Measurements from ENCODE around the gene TMEM17. TPM values are rescaled to one million over a fixed set of nuclear protein-coding genes. Genes with fewer than 3 reads are reported as not detected.
A peak's percentile ranks its signal among the peaks of the same experiment; 100 is the strongest.
"Not testable (repeated sequence)": the region's sequence is repeated elsewhere in the genome, so short reads cannot be mapped to it uniquely, and the experiment has no call there.

TMEM17 gene
- total and polyA plus RNA-seq, 9 of the 15 experiments (the other 6 are each of a cell fraction or from before 2014, with no cell fraction given) = 0.58 to 2.2 (median 1.2) TPM

DNA sequence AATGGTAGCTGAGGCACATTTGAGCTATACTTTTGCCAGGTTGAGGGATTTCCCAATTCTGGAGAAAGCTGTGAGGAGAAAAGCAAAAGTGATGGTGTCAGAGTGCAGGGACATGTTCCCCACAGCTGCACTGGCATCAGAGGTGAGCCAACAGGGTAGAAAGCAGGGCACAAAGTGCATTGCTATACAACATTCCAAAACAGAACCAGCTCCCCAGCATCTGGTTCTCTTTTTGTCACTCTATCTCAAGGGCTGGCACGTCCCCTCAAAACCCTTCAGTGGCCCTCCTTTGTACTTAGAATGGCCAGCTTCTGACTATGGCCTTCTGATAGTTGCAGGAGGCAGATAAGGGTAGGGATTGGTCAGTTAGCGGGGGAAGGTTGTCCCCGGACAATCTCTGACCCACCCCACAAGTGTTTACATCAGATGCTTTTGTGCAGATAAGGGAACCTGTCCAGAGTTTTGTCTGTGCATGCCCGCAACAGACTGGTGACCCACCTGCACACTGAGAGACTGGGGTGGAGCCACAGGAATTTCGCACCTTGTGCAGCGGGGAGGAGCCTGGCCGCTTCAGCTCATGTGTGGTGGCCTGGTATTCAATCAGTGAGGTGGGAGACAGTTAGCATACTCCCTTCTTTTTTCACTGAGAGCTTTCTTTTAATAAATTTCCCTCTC lies 31.0 kb upstream of the TMEM17 start:
- Histone ChIP-seq H3K27me3 (ENCODE audit: control insufficient read depth in 2 of 2, insufficient read depth in 2 of 2, low read length in 2 of 2) (peaks cover 0 to 3% of the 10 kb centered on the region in 2 experiments; a peak in 1 of 5 replicates), H3K4me3 (no peak overlapping the region), H3K9me1 (ENCODE audit: control insufficient read depth, insufficient read depth, low read length) (no peaks in the 10 kb centered on the region), H3K27ac (ENCODE audit: extremely low read depth, low read depth, low read length) (no peak overlapping the region), H3K9me3 (replicated peaks; ENCODE audit: control insufficient read depth, insufficient read depth, low read depth, low read length) (no peaks in the 10 kb centered on the region), H3K9ac (ENCODE audit: insufficient read depth in 1 of 2, low read depth in 2 of 2, low read length in 2 of 2) (no peak overlapping the region), H3K79me2 (ENCODE audit: control insufficient read depth, insufficient read depth, low read length) (no peaks in the 10 kb centered on the region), H3K4me2 (ENCODE audit: insufficient read depth, low read length) (no peak overlapping the region), H3K36me3 (ENCODE audit: control insufficient read depth, insufficient read depth, low read length) (no peaks in the 10 kb centered on the region), H4K20me1 (replicated peaks; ENCODE audit: control insufficient read depth, insufficient read depth, low read length) (no peaks in the 10 kb centered on the region), H2AFZ (ENCODE audit: low read depth, low read length) (no peak overlapping the region), H3K4me1 (replicated peaks in 1 of 2; ENCODE audit: control insufficient read depth in 2 of 2, insufficient read depth in 2 of 2, low read length in 2 of 2) (no peaks in the 10 kb centered on the region; a peak in 1 of 5 replicates)
- WGBS (ENCODE audit: insufficient coverage, low coverage, missing lambda C conversion rate) = 7% methylated on average over 7 of the region's 7 CpGs
- CTCF ChIA-PET (ENCODE audit: low intra/inter-chr PET ratio) = no interaction called here
- BruUV-seq (replicated peaks) = no TSS peak
- TF ChIP-seq POLR2G (IDR thresholded peaks at IDR 0.05; ENCODE audit: low read depth, low read length) (no peak), CBFA2T3 (IDR thresholded peaks at IDR 0.05) (peak; percentile 29)
- in situ Hi-C loops (cut with MboI) = no loop called here
- DNase-seq (ENCODE audit: extremely low read depth in 1 of 4, low spot score in 3 of 4) = no peak
- POLR2A ChIA-PET = interaction anchor here (0.6 to 1.0 kb wide), 3 partner anchors 8 to 28 kb away, joined by 3 to 4 read pairs (median 3); no protein-coding TSS in a partner anchor
- ATAC-seq = 0 out of 3 replicates have a peak, but pooled peaks have one; percentile 37
- FAIRE-seq = no peak
- intact Hi-C loops (cut with micrococcal nuclease) = no loop called here

DNA sequence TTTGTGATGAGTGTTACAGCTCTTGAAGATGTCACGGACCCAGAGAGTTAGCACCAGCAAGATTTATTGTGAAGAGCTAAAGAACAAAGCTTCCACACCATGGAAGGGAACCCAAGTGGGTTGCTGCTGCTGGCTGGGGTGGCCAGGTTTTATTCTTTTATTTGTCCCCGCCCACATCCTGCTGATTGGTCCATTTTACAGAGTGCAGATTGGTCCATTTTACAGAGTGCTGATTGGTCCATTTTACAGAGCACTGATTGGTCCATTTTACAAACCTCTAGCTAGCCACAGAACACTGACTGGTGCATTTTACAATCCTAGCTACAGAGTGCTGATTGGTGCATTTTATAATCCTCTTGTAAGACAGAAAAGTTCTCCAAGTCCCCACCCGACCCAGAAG lies 29.5 kb upstream of the TMEM17 start:
- FAIRE-seq; H3K4me2 ChIP-seq (ENCODE audit: insufficient read depth, low read length); H3K4me3 ChIP-seq; H3K9me1 ChIP-seq (ENCODE audit: control insufficient read depth, insufficient read depth, low read length); H3K79me2 ChIP-seq (ENCODE audit: control insufficient read depth, insufficient read depth, low read length); intact Hi-C loops (cut with micrococcal nuclease); H3K9ac ChIP-seq (ENCODE audit: insufficient read depth in 1 of 2, low read depth in 2 of 2, low read length in 2 of 2); BruUV-seq (replicated peaks); H3K27me3 ChIP-seq (ENCODE audit: control insufficient read depth in 2 of 2, insufficient read depth in 2 of 2, low read length in 2 of 2); CTCF ChIA-PET (ENCODE audit: low intra/inter-chr PET ratio); H4K20me1 ChIP-seq (replicated peaks; ENCODE audit: control insufficient read depth, insufficient read depth, low read length); H2AFZ ChIP-seq (ENCODE audit: low read depth, low read length); H3K4me1 ChIP-seq (replicated peaks in 1 of 2; ENCODE audit: control insufficient read depth in 2 of 2, insufficient read depth in 2 of 2, low read length in 2 of 2); DNase-seq (ENCODE audit: extremely low read depth in 1 of 4, low spot score in 3 of 4); H3K27ac ChIP-seq (ENCODE audit: extremely low read depth, low read depth, low read length); H3K36me3 ChIP-seq (ENCODE audit: control insufficient read depth, insufficient read depth, low read length); H3K9me3 ChIP-seq (replicated peaks; ENCODE audit: control insufficient read depth, insufficient read depth, low read depth, low read length); ATAC-seq; POLR2A ChIA-PET; in situ Hi-C loops (cut with MboI): not testable (repeated sequence)
- peak; percentile 58 for TF ChIP-seq NFYB (IDR thresholded peaks at IDR 0.05; ENCODE audit: extremely low read depth, insufficient read length)
- 0 out of 2 replicates have a peak, but pooled peaks have one; percentile 26 for TF ChIP-seq ZNF316 (IDR thresholded peaks at IDR 0.05)
- WGBS (ENCODE audit: insufficient coverage, low coverage, missing lambda C conversion rate) = 18% methylated on average over 3 of the region's 3 CpGs
